Adipose tissue (tissue), 3 donors: ENCODE results near the gene VPS35L. TPM values are rescaled to one million over a fixed set of nuclear protein-coding genes. Genes with fewer than 3 reads are reported as not detected.

Experiments used
- H3K27ac ChIP-seq: one replicate; pipeline ENCODE4 v1.5.1; 2013; ENCODE audit warnings: low read depth, low read length
- WGBS, 3 donors: extraction: QIAGEN DNeasy Blood & Tissue Kit; methylation state at CpG; one replicate each; pipeline ENCODE4 v1.1.7; 2013; 5-methylcytosine and 5-hydroxymethylcytosine counted together
- polyA plus RNA-seq, 3 donors: library from polyadenylated mRNA; stranded (reverse); fragments of 200-250 nt; gene quantifications; one replicate each; pipeline ENCODE4 v1.2.3, GENCODE V29; 2013
- donor health status: healthy with polysubstance abuse.
- donor health status: Bipolar disorder and iron deficiency.
- donor health status: healthy.

VPS35L gene
- polyA plus RNA-seq, 3 donors: 11.9 to 44.6 (median 25.2) TPM

- no peak overlapping the region for H3K27ac ChIP-seq
- 38 to 57% (median 50%) methylated on average over 6 of the region's 6 CpGs for WGBS, 3 donors
These were observed 144.8 kb downstream of the VPS35L start for GRCh38 chr16:19700319-19700781.

GRCh38 chr16:19701091-19701490 lies 145.6 kb downstream of the VPS35L start:
- 85 to 96% (median 88%) methylated on average over 3 of the region's 3 CpGs for WGBS, 3 donors
- H3K27ac ChIP-seq: no peak overlapping the region

GRCh38 chr16:19703172-19703889 lies 147.8 kb downstream of the VPS35L start:
- WGBS, 3 donors: 70 to 83% (median 75%) methylated on average over 6 of the region's 6 CpGs
- H3K27ac ChIP-seq: no peak overlapping the region

GRCh38 chr16:19704321-19705145 lies 149.0 kb downstream of the VPS35L start:
- 47 to 60% (median 58%) methylated on average over 18 of the region's 18 CpGs for WGBS, 3 donors
- H3K27ac ChIP-seq: no peak overlapping the region

- WGBS, 3 donors: 92 to 97% (median 94%) methylated on average over 8 of the region's 8 CpGs
- H3K27ac ChIP-seq: no peak overlapping the region
These were observed 149.6 kb downstream of the VPS35L start for GRCh38 chr16:19705146-19705501.

GRCh38 chr16:19705843-19706242 lies 150.3 kb downstream of the VPS35L start:
- WGBS, 3 donors: 66 to 84% (median 75%) methylated on average over 5 of the region's 5 CpGs
- no peak overlapping the region for H3K27ac ChIP-seq

GRCh38 chr16:19706846-19707245 lies 151.3 kb downstream of the VPS35L start:
- H3K27ac ChIP-seq: no peak overlapping the region
- 95 to 97% (median 96%) methylated on average over 15 of the region's 15 CpGs for WGBS, 3 donors

GRCh38 chr16:19707569-19708295 lies 152.2 kb downstream of the VPS35L start:
- no peak overlapping the region for H3K27ac ChIP-seq

GRCh38 chr16:19708296-19709205 lies 153.0 kb downstream of the VPS35L start:
- WGBS, 3 donors: 76 to 83% (median 81%) methylated on average over 18 of the region's 18 CpGs
- H3K27ac ChIP-seq: no peak overlapping the region

More at GRCh38 chr16:19707569-19708295, 152.2 kb downstream of the VPS35L start:
- WGBS, 3 donors: 85 to 89% (median 86%) methylated on average over 20 to 22 of the region's 22 CpGs

GRCh38 chr16:19709381-19710136 lies 154.1 kb downstream of the VPS35L start:
- 93 to 96% (median 96%) methylated on average over 22 of the region's 22 CpGs for WGBS, 3 donors

GRCh38 chr16:19710191-19710908 lies 154.8 kb downstream of the VPS35L start:
- 68 to 84% (median 68%) methylated on average over 23 of the region's 23 CpGs for WGBS, 3 donors
- H3K27ac ChIP-seq: no peak overlapping the region

More at GRCh38 chr16:19709381-19710136, 154.1 kb downstream of the VPS35L start:
- no peak overlapping the region for H3K27ac ChIP-seq

- 64 to 70% (median 69%) methylated on average over 13 of the region's 13 CpGs for WGBS, 3 donors
These were observed 155.6 kb downstream of the VPS35L start for GRCh38 chr16:19710991-19711545.

GRCh38 chr16:19711643-19712042 lies 156.1 kb downstream of the VPS35L start:
- WGBS, 3 donors: 91 to 96% (median 92%) methylated on average over 12 of the region's 12 CpGs
- no peak overlapping the region for H3K27ac ChIP-seq

More at GRCh38 chr16:19710991-19711545, 155.6 kb downstream of the VPS35L start:
- no peak overlapping the region for H3K27ac ChIP-seq

GRCh38 chr16:19712418-19713058 lies 157.0 kb downstream of the VPS35L start:
- 92 to 97% (median 93%) methylated on average over 11 of the region's 11 CpGs for WGBS, 3 donors
- H3K27ac ChIP-seq: no peak overlapping the region

GRCh38 chr16:19713697-19714096 lies 158.2 kb downstream of the VPS35L start:
- 91 to 93% (median 92%) methylated on average over 6 of the region's 6 CpGs for WGBS, 3 donors
- H3K27ac ChIP-seq: no peak overlapping the region

GRCh38 chr16:19715566-19715965 lies 160.1 kb downstream of the VPS35L start:
- 94 to 100% (median 94%) methylated on average over 4 to 5 of the region's 5 CpGs for WGBS, 3 donors
- H3K27ac ChIP-seq: no peak overlapping the region
